Measurements from ENCODE around the gene ROR2. TPM values are rescaled to one million over a fixed set of nuclear protein-coding genes. Genes with fewer than 3 reads are reported as not detected.

ROR2 gene
- total RNA-seq, 1 experiment from 2014 or later = not detected

DNA sequence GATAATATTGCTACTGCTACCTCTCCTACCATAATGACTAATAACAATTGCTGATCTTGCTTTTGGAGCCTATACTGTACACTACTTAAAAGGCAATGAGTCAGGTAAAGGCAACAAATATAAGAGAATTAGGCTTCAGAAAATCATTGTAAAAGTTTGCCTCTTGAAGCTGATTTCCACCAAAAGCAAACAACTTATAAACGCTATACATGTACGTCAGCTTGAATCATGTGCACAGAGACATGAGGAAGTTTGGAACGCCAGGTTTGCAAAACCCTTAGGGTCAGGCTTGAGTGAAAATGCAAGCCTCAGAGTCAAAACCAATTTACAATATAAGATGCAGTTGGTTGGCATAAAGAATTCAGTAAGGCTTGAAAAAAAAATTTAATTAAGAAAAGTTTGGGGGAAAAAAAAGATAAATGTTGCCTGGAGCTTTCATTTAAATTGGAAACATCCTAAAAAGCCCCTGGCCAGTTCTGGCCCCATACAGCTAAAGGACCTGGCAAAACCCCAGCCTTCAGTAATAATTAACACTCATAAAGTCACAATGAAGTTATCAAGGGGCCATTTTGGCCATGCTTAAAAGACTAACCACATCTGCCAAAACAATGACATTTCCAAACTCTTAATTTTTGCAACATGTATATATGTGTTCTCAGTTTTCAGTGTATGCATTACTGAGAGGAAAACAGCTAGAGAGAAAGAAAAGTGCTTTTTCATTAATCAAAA lies 345.4 kb downstream of the ROR2 start:
- no peaks in the 10 kb centered on the region for H4K20me1 ChIP-seq (ENCODE audit: low read length)
- H2AFZ ChIP-seq (ENCODE audit: low read length) = no peak overlapping the region
- no peaks in the 10 kb centered on the region for H3K79me2 ChIP-seq (ENCODE audit: low read length)
- H3K4me1 ChIP-seq (ENCODE audit: insufficient read depth, low read length) = peaks cover 15% of the 10 kb centered on the region
- DNase-seq = peak; percentile 68
- CTCF ChIA-PET = no interaction called here
- H3K27ac ChIP-seq (ENCODE audit: low read length) = peak overlapping the region; percentile 66
- intact Hi-C loops (cut with micrococcal nuclease) = loop anchor here (10.0 kb wide), 1 partner anchor 70 kb away; no protein-coding TSS in a partner anchor
- TF ChIP-seq, protein P1, sequence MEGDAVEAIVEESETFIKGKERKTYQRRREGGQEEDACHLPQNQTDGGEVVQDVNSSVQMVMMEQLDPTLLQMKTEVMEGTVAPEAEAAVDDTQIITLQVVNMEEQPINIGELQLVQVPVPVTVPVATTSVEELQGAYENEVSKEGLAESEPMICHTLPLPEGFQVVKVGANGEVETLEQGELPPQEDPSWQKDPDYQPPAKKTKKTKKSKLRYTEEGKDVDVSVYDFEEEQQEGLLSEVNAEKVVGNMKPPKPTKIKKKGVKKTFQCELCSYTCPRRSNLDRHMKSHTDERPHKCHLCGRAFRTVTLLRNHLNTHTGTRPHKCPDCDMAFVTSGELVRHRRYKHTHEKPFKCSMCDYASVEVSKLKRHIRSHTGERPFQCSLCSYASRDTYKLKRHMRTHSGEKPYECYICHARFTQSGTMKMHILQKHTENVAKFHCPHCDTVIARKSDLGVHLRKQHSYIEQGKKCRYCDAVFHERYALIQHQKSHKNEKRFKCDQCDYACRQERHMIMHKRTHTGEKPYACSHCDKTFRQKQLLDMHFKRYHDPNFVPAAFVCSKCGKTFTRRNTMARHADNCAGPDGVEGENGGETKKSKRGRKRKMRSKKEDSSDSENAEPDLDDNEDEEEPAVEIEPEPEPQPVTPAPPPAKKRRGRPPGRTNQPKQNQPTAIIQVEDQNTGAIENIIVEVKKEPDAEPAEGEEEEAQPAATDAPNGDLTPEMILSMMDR (conservative IDR thresholded peaks at IDR 0.05; ENCODE audit: low read depth, low read length) = no peak
- TF ChIP-seq EZH2 (IDR thresholded peaks at IDR 0.05; ENCODE audit: low read length, unreplicated experiment) (no peak), EZH2phosphoT487 (IDR thresholded peaks at IDR 0.05; ENCODE audit: borderline replicate concordance, low read length) (no peak)
- no peaks in the 10 kb centered on the region for H3K27me3 ChIP-seq (ENCODE audit: low read length)
- no peak overlapping the region for H3K9ac ChIP-seq (ENCODE audit: low read length)
- no peak overlapping the region for H3K4me3 ChIP-seq (ENCODE audit: low read length)
- H3K9me2 ChIP-seq (replicated peaks; ENCODE audit: low read length) = no peaks in the 10 kb centered on the region
- no peak overlapping the region for H3K4me2 ChIP-seq (ENCODE audit: low read length)
- H3K36me3 ChIP-seq (ENCODE audit: low read depth, low read length) = no peaks in the 10 kb centered on the region
- ATAC-seq = peak; percentile 95
- no peaks in the 10 kb centered on the region for H3K9me3 ChIP-seq (ENCODE audit: low read length)
- H3F3A ChIP-seq (ENCODE audit: low read length, unreplicated experiment) = no peaks in the 10 kb centered on the region
- POLR2A ChIA-PET (ENCODE audit: unreplicated experiment) = no interaction called here
- BruUV-seq (replicated peaks) = no TSS peak

DNA sequence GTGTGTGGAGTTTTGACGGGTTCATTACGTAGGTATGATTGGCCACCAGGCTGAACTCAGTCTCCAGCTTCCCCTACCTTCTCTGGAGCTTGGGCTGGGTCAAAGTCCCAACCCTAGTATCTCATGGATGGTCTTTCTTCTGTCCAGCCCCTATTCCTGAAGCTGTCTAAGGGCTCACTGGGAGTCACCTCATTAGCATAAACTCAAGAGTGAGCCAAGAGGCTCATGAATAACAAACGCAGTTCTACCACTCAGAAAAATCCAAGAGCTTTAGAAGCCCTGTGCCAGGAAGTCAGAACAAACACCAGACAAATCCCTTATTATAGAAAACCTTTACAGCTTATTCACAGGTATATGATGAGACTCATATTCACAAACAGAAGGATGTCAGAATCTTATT lies 346.1 kb downstream of the ROR2 start:
- H3K79me2 ChIP-seq (ENCODE audit: low read length) = no peaks in the 10 kb centered on the region
- 0 out of 2 replicates have a peak overlapping the region, but pooled peaks have one; percentile 10 for H3K4me2 ChIP-seq (ENCODE audit: low read length)
- no peaks in the 10 kb centered on the region for H3F3A ChIP-seq (ENCODE audit: low read length, unreplicated experiment)
- no peak overlapping the region for H3K4me3 ChIP-seq (ENCODE audit: low read length)
- DNase-seq (peak; percentile 2), ATAC-seq (peak; percentile 45)
- TF ChIP-seq EZH2phosphoT487 (IDR thresholded peaks at IDR 0.05; ENCODE audit: borderline replicate concordance, low read length) (no peak), EZH2 (IDR thresholded peaks at IDR 0.05; ENCODE audit: low read length, unreplicated experiment) (no peak)
- TF ChIP-seq, protein P1 (conservative IDR thresholded peaks at IDR 0.05; ENCODE audit: low read depth, low read length) = no peak
- no peaks in the 10 kb centered on the region for H4K20me1 ChIP-seq (ENCODE audit: low read length)
- ChIA-PET POLR2A (ENCODE audit: unreplicated experiment) (no interaction called here), CTCF (no interaction called here)
- H3K27ac ChIP-seq (ENCODE audit: low read length) = peak overlapping the region; percentile 66
- H3K9ac ChIP-seq (ENCODE audit: low read length) = no peak overlapping the region
- H3K9me2 ChIP-seq (replicated peaks; ENCODE audit: low read length) = no peaks in the 10 kb centered on the region
- intact Hi-C loops (cut with micrococcal nuclease) = loop anchor here (10.0 kb wide), 1 partner anchor 69 kb away; no protein-coding TSS in a partner anchor
- no TSS peak for BruUV-seq (replicated peaks)
- H3K27me3 ChIP-seq (ENCODE audit: low read length) = no peaks in the 10 kb centered on the region
- peaks cover 15% of the 10 kb centered on the region for H3K4me1 ChIP-seq (ENCODE audit: insufficient read depth, low read length)
- no peaks in the 10 kb centered on the region for H3K36me3 ChIP-seq (ENCODE audit: low read depth, low read length)
- H3K9me3 ChIP-seq (ENCODE audit: low read length) = no peaks in the 10 kb centered on the region
- no peak overlapping the region for H2AFZ ChIP-seq (ENCODE audit: low read length)

DNA sequence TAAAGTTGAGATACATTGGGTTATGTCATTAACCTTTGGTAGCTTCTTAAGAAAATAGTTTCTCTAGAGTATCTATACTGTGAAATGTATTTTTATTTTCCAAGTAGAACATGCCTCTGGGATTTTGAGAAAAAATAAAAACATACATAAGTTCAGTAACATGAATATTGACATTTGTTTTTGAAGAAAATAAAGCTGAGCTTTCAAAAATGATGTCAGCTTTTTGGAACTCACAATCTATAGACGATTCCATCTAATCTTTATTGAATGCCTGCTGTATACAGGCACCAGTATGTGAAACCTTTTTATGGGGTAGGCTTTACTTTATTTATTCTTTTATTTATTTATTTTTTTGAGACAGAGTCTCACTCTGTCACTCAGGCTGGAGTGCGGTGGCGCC lies 350.5 kb downstream of the ROR2 start:
- intact Hi-C loops (cut with micrococcal nuclease) = no loop called here
- H3K27ac ChIP-seq (ENCODE audit: low read length) = no peak overlapping the region
- no peak overlapping the region for H3K4me2 ChIP-seq (ENCODE audit: low read length)
- H2AFZ ChIP-seq (ENCODE audit: low read length) = no peak overlapping the region
- DNase-seq (no peak), ATAC-seq (no peak)
- H3K9ac ChIP-seq (ENCODE audit: low read length) = no peak overlapping the region
- no peaks in the 10 kb centered on the region for H3F3A ChIP-seq (ENCODE audit: low read length, unreplicated experiment)
- H4K20me1 ChIP-seq (ENCODE audit: low read length) = no peaks in the 10 kb centered on the region
- POLR2A ChIA-PET (ENCODE audit: unreplicated experiment) = no interaction called here
- no peaks in the 10 kb centered on the region for H3K9me2 ChIP-seq (replicated peaks; ENCODE audit: low read length)
- no peaks in the 10 kb centered on the region for H3K36me3 ChIP-seq (ENCODE audit: low read depth, low read length)
- H3K79me2 ChIP-seq (ENCODE audit: low read length) = no peaks in the 10 kb centered on the region
- H3K4me1 ChIP-seq (ENCODE audit: insufficient read depth, low read length) = peaks cover 8% of the 10 kb centered on the region
- TF ChIP-seq EZH2phosphoT487 (IDR thresholded peaks at IDR 0.05; ENCODE audit: borderline replicate concordance, low read length) = no peak
- TF ChIP-seq, protein P1 (conservative IDR thresholded peaks at IDR 0.05; ENCODE audit: low read depth, low read length) = no peak
- TF ChIP-seq EZH2 (IDR thresholded peaks at IDR 0.05; ENCODE audit: low read length, unreplicated experiment) = no peak
- no peaks in the 10 kb centered on the region for H3K27me3 ChIP-seq (ENCODE audit: low read length)
- BruUV-seq (replicated peaks) = no TSS peak
- no peaks in the 10 kb centered on the region for H3K9me3 ChIP-seq (ENCODE audit: low read length)
- no peak overlapping the region for H3K4me3 ChIP-seq (ENCODE audit: low read length)
- CTCF ChIA-PET = no interaction called here

All from PC-3 (cell line).